Measurements from ENCODE around the gene KHDRBS2.

Gene KHDRBS2

DNA sequence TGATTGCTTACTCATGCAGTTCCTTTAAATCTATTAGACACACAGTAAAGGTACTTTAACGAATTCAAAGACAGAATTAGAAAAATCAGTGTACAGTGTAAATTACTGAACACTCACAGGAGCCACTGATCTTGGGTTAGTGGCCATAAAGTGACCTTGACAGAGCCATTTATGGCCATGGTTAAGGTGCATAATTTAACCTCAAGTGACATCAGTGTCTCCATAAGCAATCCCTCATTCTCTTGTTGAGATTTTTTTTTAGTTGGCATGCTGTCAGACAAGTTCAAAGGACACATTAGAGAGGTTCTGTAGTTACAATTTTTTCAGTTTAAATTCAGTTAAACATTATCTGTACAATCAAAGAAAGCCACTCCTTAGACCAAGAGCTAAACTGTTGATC lies 334.4 kb downstream of the KHDRBS2 start:
- Histone ChIP-seq H2BK5ac (ENCODE audit: low read depth, low read length, poor library complexity) (no peak overlapping the region), H3K9me3 (ENCODE audit: insufficient read depth, low read depth, low read length) (no peaks in the 10 kb centered on the region), H3K36me3 (ENCODE audit: control insufficient read depth in 1 of 2, insufficient read depth in 2 of 2, low read length in 2 of 2) (no peaks in the 10 kb centered on the region), H2AFZ (ENCODE audit: insufficient read depth, low read length, poor library complexity) (no peak overlapping the region), H3K9ac (ENCODE audit: low read length) (no peak overlapping the region), H3K14ac (ENCODE audit: low read length) (no peak overlapping the region), H3K27ac (ENCODE audit: low read depth, low read length) (no peak overlapping the region), H2BK120ac (ENCODE audit: insufficient read depth, low read length, poor library complexity) (no peak overlapping the region), H3K79me2 (ENCODE audit: control insufficient read depth, insufficient read depth, low read length, poor library complexity) (no peaks in the 10 kb centered on the region), H3K18ac (ENCODE audit: low read length) (no peak overlapping the region), H2BK12ac (ENCODE audit: low read length) (no peak overlapping the region), H3K23ac (ENCODE audit: low read length) (no peak overlapping the region), H3K4me3 (ENCODE audit: low read depth, low read length) (no peak overlapping the region), H2AK5ac (ENCODE audit: low read length) (no peak overlapping the region), H3K4me2 (ENCODE audit: low read length) (no peak overlapping the region), H3K79me1 (ENCODE audit: low read length) (no peaks in the 10 kb centered on the region), H4K91ac (ENCODE audit: low read depth, low read length) (no peak overlapping the region), H3K4ac (ENCODE audit: low read depth, low read length) (no peak overlapping the region), H3K27me3 (ENCODE audit: insufficient read depth, low read length) (no peaks in the 10 kb centered on the region), H4K8ac (ENCODE audit: low read depth, low read length) (no peak overlapping the region), H4K12ac (ENCODE audit: low read depth, low read length) (no peak overlapping the region), H3K4me1 (ENCODE audit: control insufficient read depth in 1 of 2, insufficient read depth in 2 of 2, low read length in 2 of 2) (no peaks in the 10 kb centered on the region)
- no CpG with 5 or more reads among the region's 1 CpG for WGBS (ENCODE audit: extremely low coverage, insufficient coverage, insufficient read length)
- DNase-seq = no peak

DNA sequence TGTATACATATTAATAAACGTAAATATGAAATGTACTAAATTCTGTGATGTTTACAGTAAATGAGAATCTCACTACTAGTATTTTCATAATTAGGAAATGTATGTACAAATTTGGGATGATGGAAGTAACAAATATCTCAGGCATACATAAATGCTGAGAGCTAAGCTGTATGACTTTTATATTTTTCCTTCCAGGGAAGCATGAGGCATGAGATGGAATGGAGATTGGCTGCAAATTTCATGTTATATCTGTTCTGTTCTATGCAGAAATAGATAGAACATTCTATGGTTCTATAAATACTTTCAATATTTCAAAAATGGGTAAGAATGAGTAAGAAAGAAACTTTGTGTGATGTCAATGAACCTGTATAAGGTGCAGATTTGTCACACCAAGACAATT lies 335.2 kb downstream of the KHDRBS2 start:
- H4K91ac ChIP-seq (ENCODE audit: low read depth, low read length) = no peak overlapping the region
- H3K14ac ChIP-seq (ENCODE audit: low read length) = no peak overlapping the region
- no peak overlapping the region for H2BK5ac ChIP-seq (ENCODE audit: low read depth, low read length, poor library complexity)
- no peaks in the 10 kb centered on the region for H3K9me3 ChIP-seq (ENCODE audit: insufficient read depth, low read depth, low read length)
- DNase-seq = no peak
- no peaks in the 10 kb centered on the region for H3K79me2 ChIP-seq (ENCODE audit: control insufficient read depth, insufficient read depth, low read length, poor library complexity)
- no peak overlapping the region for H4K12ac ChIP-seq (ENCODE audit: low read depth, low read length)
- H3K27ac ChIP-seq (ENCODE audit: low read depth, low read length) = no peak overlapping the region
- WGBS (ENCODE audit: extremely low coverage, insufficient coverage, insufficient read length) = no CpG with 5 or more reads among the region's 1 CpG
- no peak overlapping the region for H3K18ac ChIP-seq (ENCODE audit: low read length)
- no peaks in the 10 kb centered on the region for H3K79me1 ChIP-seq (ENCODE audit: low read length)
- H4K8ac ChIP-seq (ENCODE audit: low read depth, low read length) = no peak overlapping the region
- no peaks in the 10 kb centered on the region for H3K27me3 ChIP-seq (ENCODE audit: insufficient read depth, low read length)
- H3K4me2 ChIP-seq (ENCODE audit: low read length) = no peak overlapping the region
- no peak overlapping the region for H2AFZ ChIP-seq (ENCODE audit: insufficient read depth, low read length, poor library complexity)
- H3K4ac ChIP-seq (ENCODE audit: low read depth, low read length) = no peak overlapping the region
- no peak overlapping the region for H2BK12ac ChIP-seq (ENCODE audit: low read length)
- H3K4me3 ChIP-seq (ENCODE audit: low read depth, low read length) = no peak overlapping the region
- H3K36me3 ChIP-seq (ENCODE audit: control insufficient read depth in 1 of 2, insufficient read depth in 2 of 2, low read length in 2 of 2) = no peaks in the 10 kb centered on the region
- H3K4me1 ChIP-seq (ENCODE audit: control insufficient read depth in 1 of 2, insufficient read depth in 2 of 2, low read length in 2 of 2) = no peaks in the 10 kb centered on the region
- H3K23ac ChIP-seq (ENCODE audit: low read length) = no peak overlapping the region
- no peak overlapping the region for H2BK120ac ChIP-seq (ENCODE audit: insufficient read depth, low read length, poor library complexity)
- no peak overlapping the region for H2AK5ac ChIP-seq (ENCODE audit: low read length)
- H3K9ac ChIP-seq (ENCODE audit: low read length) = no peak overlapping the region

DNA sequence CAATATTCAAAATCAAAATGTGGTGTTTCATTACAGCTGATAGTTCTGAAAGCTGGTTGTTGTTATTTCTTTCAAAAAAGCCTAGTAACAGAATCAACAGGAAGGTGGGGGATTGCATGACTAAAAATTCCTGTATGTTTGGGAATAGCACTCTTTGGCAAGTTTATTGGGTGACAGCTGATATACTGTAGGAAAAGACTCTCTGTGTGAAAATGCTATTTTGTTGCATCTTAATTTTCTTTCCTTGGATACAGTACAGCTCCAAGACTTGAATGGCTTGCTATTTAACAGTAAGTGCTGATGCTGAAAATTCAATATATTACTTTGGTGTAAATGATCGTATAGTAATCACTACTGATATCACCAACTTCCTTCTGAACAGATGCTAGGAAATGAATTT lies 336.1 kb downstream of the KHDRBS2 start:
- no peak overlapping the region for H2BK5ac ChIP-seq (ENCODE audit: low read depth, low read length, poor library complexity)
- H2BK120ac ChIP-seq (ENCODE audit: insufficient read depth, low read length, poor library complexity) = no peak overlapping the region
- no peak overlapping the region for H2AK5ac ChIP-seq (ENCODE audit: low read length)
- no peak overlapping the region for H3K4me2 ChIP-seq (ENCODE audit: low read length)
- H3K18ac ChIP-seq (ENCODE audit: low read length) = no peak overlapping the region
- H3K79me1 ChIP-seq (ENCODE audit: low read length) = no peaks in the 10 kb centered on the region
- H3K4me1 ChIP-seq (ENCODE audit: control insufficient read depth in 1 of 2, insufficient read depth in 2 of 2, low read length in 2 of 2) = no peaks in the 10 kb centered on the region
- no peaks in the 10 kb centered on the region for H3K9me3 ChIP-seq (ENCODE audit: insufficient read depth, low read depth, low read length)
- H4K8ac ChIP-seq (ENCODE audit: low read depth, low read length) = no peak overlapping the region
- no peak overlapping the region for H3K23ac ChIP-seq (ENCODE audit: low read length)
- no peak overlapping the region for H3K4ac ChIP-seq (ENCODE audit: low read depth, low read length)
- no peak overlapping the region for H3K27ac ChIP-seq (ENCODE audit: low read depth, low read length)
- DNase-seq = no peak
- H3K14ac ChIP-seq (ENCODE audit: low read length) = no peak overlapping the region
- H3K27me3 ChIP-seq (ENCODE audit: insufficient read depth, low read length) = no peaks in the 10 kb centered on the region
- H3K9ac ChIP-seq (ENCODE audit: low read length) = no peak overlapping the region
- no peak overlapping the region for H3K4me3 ChIP-seq (ENCODE audit: low read depth, low read length)
- no peak overlapping the region for H2BK12ac ChIP-seq (ENCODE audit: low read length)
- H3K36me3 ChIP-seq (ENCODE audit: control insufficient read depth in 1 of 2, insufficient read depth in 2 of 2, low read length in 2 of 2) = no peaks in the 10 kb centered on the region
- H3K79me2 ChIP-seq (ENCODE audit: control insufficient read depth, insufficient read depth, low read length, poor library complexity) = no peaks in the 10 kb centered on the region
- WGBS (ENCODE audit: extremely low coverage, insufficient coverage, insufficient read length) = no CpG with 5 or more reads among the region's 1 CpG
- no peak overlapping the region for H4K12ac ChIP-seq (ENCODE audit: low read depth, low read length)
- no peak overlapping the region for H2AFZ ChIP-seq (ENCODE audit: insufficient read depth, low read length, poor library complexity)
- no peak overlapping the region for H4K91ac ChIP-seq (ENCODE audit: low read depth, low read length)

DNA sequence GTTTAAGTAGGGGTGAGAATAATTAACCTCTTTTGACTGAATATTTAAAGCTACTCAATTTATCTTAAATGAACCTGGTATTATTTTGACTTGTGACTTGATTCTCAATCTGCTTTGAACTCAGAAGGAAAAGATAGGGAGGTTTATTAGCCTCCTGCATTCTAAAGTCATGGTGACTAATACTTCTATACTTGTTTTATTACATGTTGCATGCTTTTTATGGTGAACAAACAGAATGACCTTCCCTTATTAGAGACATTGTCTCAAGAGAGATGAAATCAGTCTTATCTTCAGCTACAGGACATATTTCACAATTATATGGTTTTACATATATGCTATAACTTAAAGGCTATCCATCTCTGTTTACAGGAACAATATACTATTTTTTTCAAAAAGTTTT lies 336.9 kb downstream of the KHDRBS2 start:
- H2BK120ac ChIP-seq (ENCODE audit: insufficient read depth, low read length, poor library complexity) = no peak overlapping the region
- DNase-seq = no peak
- H4K12ac ChIP-seq (ENCODE audit: low read depth, low read length) = no peak overlapping the region
- H2AFZ ChIP-seq (ENCODE audit: insufficient read depth, low read length, poor library complexity) = no peak overlapping the region
- H2BK12ac ChIP-seq (ENCODE audit: low read length) = no peak overlapping the region
- H4K91ac ChIP-seq (ENCODE audit: low read depth, low read length) = no peak overlapping the region
- no peak overlapping the region for H3K4me2 ChIP-seq (ENCODE audit: low read length)
- H2BK5ac ChIP-seq (ENCODE audit: low read depth, low read length, poor library complexity) = no peak overlapping the region
- no peak overlapping the region for H3K4me3 ChIP-seq (ENCODE audit: low read depth, low read length)
- H4K8ac ChIP-seq (ENCODE audit: low read depth, low read length) = no peak overlapping the region
- no peak overlapping the region for H3K18ac ChIP-seq (ENCODE audit: low read length)
- no peak overlapping the region for H3K4ac ChIP-seq (ENCODE audit: low read depth, low read length)
- no peaks in the 10 kb centered on the region for H3K79me2 ChIP-seq (ENCODE audit: control insufficient read depth, insufficient read depth, low read length, poor library complexity)
- no peak overlapping the region for H3K9ac ChIP-seq (ENCODE audit: low read length)
- no peaks in the 10 kb centered on the region for H3K36me3 ChIP-seq (ENCODE audit: control insufficient read depth in 1 of 2, insufficient read depth in 2 of 2, low read length in 2 of 2)
- no peak overlapping the region for H3K14ac ChIP-seq (ENCODE audit: low read length)
- H3K27me3 ChIP-seq (ENCODE audit: insufficient read depth, low read length) = no peaks in the 10 kb centered on the region
- no peaks in the 10 kb centered on the region for H3K4me1 ChIP-seq (ENCODE audit: control insufficient read depth in 1 of 2, insufficient read depth in 2 of 2, low read length in 2 of 2)
- no peak overlapping the region for H3K23ac ChIP-seq (ENCODE audit: low read length)
- H3K79me1 ChIP-seq (ENCODE audit: low read length) = no peaks in the 10 kb centered on the region
- H3K27ac ChIP-seq (ENCODE audit: low read depth, low read length) = no peak overlapping the region
- H2AK5ac ChIP-seq (ENCODE audit: low read length) = no peak overlapping the region
- no peaks in the 10 kb centered on the region for H3K9me3 ChIP-seq (ENCODE audit: insufficient read depth, low read depth, low read length)

Data from trophoblast cell (in vitro differentiated cells and primary cell).